B cell (primary cell): Measurements from ENCODE around the gene GRAMD1C.

Experiments used
- EZH2 ChIP-seq: IDR thresholded peaks from 2 replicates; pipeline ENCODE4 v1.6.1; 2012; ENCODE audit warnings: borderline replicate concordance, low read depth, mild to moderate bottlenecking, moderate library complexity, low read length; ENCODE audit not compliant: insufficient read depth, poor library complexity, severe bottlenecking
- TF ChIP-seq, protein P1 (sequence below): fragments of 200-600 bp; IDR thresholded peaks from one replicate; pipeline ENCODE4 v1.8.0; 2022; ENCODE audit warnings: antibody characterized with exemption, mild to moderate bottlenecking

DNA sequence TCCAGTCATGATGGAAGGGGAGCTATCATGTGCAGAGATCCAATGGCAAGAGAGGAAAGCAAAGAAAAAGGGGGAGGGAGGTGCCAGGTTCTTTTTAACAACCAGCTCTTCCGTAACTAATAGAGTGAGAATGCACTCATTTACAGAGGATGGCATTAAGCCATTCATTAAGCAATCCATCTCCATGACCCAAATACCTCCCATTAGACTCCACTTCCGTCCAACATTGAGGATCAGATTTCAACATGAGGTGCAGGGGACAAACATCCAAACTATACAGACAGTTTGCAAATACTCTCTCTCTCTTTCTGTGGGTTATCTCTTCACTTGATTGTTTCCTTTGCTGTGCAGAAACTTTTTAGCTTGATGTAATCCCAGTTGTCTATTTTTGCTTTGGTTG, 130.4 kb downstream of the GRAMD1C start:
- TF ChIP-seq EZH2, result no peak
- TF ChIP-seq, protein P1, sequence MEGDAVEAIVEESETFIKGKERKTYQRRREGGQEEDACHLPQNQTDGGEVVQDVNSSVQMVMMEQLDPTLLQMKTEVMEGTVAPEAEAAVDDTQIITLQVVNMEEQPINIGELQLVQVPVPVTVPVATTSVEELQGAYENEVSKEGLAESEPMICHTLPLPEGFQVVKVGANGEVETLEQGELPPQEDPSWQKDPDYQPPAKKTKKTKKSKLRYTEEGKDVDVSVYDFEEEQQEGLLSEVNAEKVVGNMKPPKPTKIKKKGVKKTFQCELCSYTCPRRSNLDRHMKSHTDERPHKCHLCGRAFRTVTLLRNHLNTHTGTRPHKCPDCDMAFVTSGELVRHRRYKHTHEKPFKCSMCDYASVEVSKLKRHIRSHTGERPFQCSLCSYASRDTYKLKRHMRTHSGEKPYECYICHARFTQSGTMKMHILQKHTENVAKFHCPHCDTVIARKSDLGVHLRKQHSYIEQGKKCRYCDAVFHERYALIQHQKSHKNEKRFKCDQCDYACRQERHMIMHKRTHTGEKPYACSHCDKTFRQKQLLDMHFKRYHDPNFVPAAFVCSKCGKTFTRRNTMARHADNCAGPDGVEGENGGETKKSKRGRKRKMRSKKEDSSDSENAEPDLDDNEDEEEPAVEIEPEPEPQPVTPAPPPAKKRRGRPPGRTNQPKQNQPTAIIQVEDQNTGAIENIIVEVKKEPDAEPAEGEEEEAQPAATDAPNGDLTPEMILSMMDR, result no peak
